ENCODE results near the gene RARB. TPM values are rescaled to one million over a fixed set of nuclear protein-coding genes. Genes with fewer than 3 reads are reported as not detected.

The RARB gene
- polyA plus RNA-seq, 1 donor (not counting 4 experiments of a cell fraction or from before 2014, with no cell fraction given), result 0.03 TPM

DNA sequence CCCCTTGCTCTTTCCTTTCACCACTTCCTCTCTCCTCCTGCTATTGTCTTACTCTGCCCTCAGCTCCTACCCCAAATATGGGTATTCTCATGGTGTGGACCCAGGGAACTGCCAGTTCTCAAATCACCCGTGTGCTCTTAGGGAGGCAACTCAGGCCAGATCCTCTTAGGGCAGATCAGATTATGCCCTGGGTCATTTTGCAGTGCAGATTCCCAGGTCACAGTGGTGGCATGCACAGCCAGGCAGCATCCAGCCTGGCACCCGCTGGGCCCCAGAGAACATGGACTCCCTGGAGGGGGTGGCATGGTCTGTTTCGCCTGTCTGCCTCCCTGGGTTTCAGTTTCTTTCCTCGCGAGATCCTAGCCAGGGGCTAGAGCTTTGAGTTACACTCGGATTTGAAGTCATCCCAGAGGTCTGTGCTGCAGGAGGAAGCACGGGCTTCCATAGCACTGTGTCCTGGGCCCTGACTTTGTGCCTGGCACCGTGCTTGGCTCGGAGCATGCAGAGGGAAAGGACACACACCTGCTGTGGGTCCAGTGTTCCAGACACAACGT is 140.5 kb downstream of the RARB start:
- H3K4me3 ChIP-seq (ENCODE audit: control insufficient read depth in 2 of 3, extremely low read depth in 1 of 3, insufficient read depth in 2 of 3, low read depth in 1 of 3, low read length in 3 of 3), result no peak overlapping the region
- FAIRE-seq, result no peak
- H4K20me1 ChIP-seq (ENCODE audit: control insufficient read depth, extremely low read depth, insufficient read depth, low read length), result no peaks in the 10 kb centered on the region
- DNase-seq (ENCODE audit: low read depth, low spot score), result no peak
- H3K9me1 ChIP-seq (ENCODE audit: control insufficient read depth, extremely low read depth, insufficient read depth, low read length), result no peaks in the 10 kb centered on the region
- H2AFZ ChIP-seq (ENCODE audit: control insufficient read depth, low read length), result no peak overlapping the region
- H3K36me3 ChIP-seq (ENCODE audit: control insufficient read depth in 2 of 2, extremely low read depth in 1 of 2, insufficient read depth in 2 of 2, low read length in 2 of 2), result no peaks in the 10 kb centered on the region
- TF ChIP-seq EZH2 (IDR thresholded peaks at IDR 0.05; ENCODE audit: low read length), result no peak
- TF ChIP-seq, protein P1, sequence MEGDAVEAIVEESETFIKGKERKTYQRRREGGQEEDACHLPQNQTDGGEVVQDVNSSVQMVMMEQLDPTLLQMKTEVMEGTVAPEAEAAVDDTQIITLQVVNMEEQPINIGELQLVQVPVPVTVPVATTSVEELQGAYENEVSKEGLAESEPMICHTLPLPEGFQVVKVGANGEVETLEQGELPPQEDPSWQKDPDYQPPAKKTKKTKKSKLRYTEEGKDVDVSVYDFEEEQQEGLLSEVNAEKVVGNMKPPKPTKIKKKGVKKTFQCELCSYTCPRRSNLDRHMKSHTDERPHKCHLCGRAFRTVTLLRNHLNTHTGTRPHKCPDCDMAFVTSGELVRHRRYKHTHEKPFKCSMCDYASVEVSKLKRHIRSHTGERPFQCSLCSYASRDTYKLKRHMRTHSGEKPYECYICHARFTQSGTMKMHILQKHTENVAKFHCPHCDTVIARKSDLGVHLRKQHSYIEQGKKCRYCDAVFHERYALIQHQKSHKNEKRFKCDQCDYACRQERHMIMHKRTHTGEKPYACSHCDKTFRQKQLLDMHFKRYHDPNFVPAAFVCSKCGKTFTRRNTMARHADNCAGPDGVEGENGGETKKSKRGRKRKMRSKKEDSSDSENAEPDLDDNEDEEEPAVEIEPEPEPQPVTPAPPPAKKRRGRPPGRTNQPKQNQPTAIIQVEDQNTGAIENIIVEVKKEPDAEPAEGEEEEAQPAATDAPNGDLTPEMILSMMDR (optimal IDR thresholded peaks at IDR 0.05 in 1 of 3, IDR thresholded peaks at IDR 0.05 in 1 of 3, conservative IDR thresholded peaks at IDR 0.05 in 1 of 3; ENCODE audit: extremely low read depth in 1 of 3, insufficient read depth in 2 of 3, low read length in 3 of 3), result no peak
- H3K9ac ChIP-seq (ENCODE audit: control insufficient read depth, extremely low read depth, insufficient read depth, low read length), result no peak overlapping the region
- no peaks in the 10 kb centered on the region for H3K27me3 ChIP-seq (ENCODE audit: control insufficient read depth, extremely low read depth, insufficient read depth, low read length)
- H3K4me1 ChIP-seq (ENCODE audit: control insufficient read depth, extremely low read depth, insufficient read depth, low read length), result no peaks in the 10 kb centered on the region
- dilution Hi-C loops (cut with MboI; ENCODE audit: extremely low pct_ligation_motif_present, low sequenced_read_pairs), result no loop called here
- no peaks in the 10 kb centered on the region for H3K9me3 ChIP-seq (ENCODE audit: control insufficient read depth, low read depth, low read length)
- H3K27ac ChIP-seq (ENCODE audit: control insufficient read depth, insufficient read depth, low read length), result no peak overlapping the region
- no peaks in the 10 kb centered on the region for H3K79me2 ChIP-seq (ENCODE audit: control insufficient read depth, insufficient read depth, low read length)
- no peak overlapping the region for H3K4me2 ChIP-seq (ENCODE audit: control insufficient read depth, extremely low read depth, insufficient read depth, low read depth, low read length)

DNA sequence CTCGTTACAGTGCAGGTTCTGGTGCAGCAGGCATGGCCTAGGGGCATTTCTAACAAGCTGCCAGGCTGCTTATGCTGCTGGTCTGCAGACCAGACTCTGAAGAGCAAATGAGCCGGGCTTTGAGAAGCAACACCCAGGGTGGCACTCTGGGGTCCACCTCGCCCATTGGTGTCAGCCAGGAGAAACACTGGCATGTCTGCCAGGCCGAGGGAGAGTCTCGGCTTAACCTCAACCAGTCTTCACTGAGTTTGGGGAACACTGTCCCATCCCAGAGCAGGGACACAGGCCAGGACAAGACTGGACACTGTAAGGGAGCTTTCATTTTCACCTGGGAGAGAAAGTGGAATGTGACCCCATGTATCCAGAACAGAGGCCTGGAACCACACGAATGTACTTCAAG is 143.2 kb downstream of the RARB start:
- FAIRE-seq, result no peak
- no peak for DNase-seq (ENCODE audit: low read depth, low spot score)
- Histone ChIP-seq H4K20me1 (ENCODE audit: control insufficient read depth, extremely low read depth, insufficient read depth, low read length) (no peaks in the 10 kb centered on the region), H3K36me3 (ENCODE audit: control insufficient read depth in 2 of 2, extremely low read depth in 1 of 2, insufficient read depth in 2 of 2, low read length in 2 of 2) (no peaks in the 10 kb centered on the region), H3K4me3 (ENCODE audit: control insufficient read depth in 2 of 3, extremely low read depth in 1 of 3, insufficient read depth in 2 of 3, low read depth in 1 of 3, low read length in 3 of 3) (no peak overlapping the region), H3K79me2 (ENCODE audit: control insufficient read depth, insufficient read depth, low read length) (no peaks in the 10 kb centered on the region), H3K9me1 (ENCODE audit: control insufficient read depth, extremely low read depth, insufficient read depth, low read length) (no peaks in the 10 kb centered on the region), H3K9ac (ENCODE audit: control insufficient read depth, extremely low read depth, insufficient read depth, low read length) (no peak overlapping the region), H3K27ac (ENCODE audit: control insufficient read depth, insufficient read depth, low read length) (no peak overlapping the region), H3K9me3 (ENCODE audit: control insufficient read depth, low read depth, low read length) (no peaks in the 10 kb centered on the region), H3K4me2 (ENCODE audit: control insufficient read depth, extremely low read depth, insufficient read depth, low read depth, low read length) (no peak overlapping the region), H3K4me1 (ENCODE audit: control insufficient read depth, extremely low read depth, insufficient read depth, low read length) (no peaks in the 10 kb centered on the region), H3K27me3 (ENCODE audit: control insufficient read depth, extremely low read depth, insufficient read depth, low read length) (no peaks in the 10 kb centered on the region), H2AFZ (ENCODE audit: control insufficient read depth, low read length) (no peak overlapping the region)
- dilution Hi-C loops (cut with MboI; ENCODE audit: extremely low pct_ligation_motif_present, low sequenced_read_pairs), result no loop called here
- TF ChIP-seq, protein P1 (optimal IDR thresholded peaks at IDR 0.05 in 1 of 3, IDR thresholded peaks at IDR 0.05 in 1 of 3, conservative IDR thresholded peaks at IDR 0.05 in 1 of 3; ENCODE audit: extremely low read depth in 1 of 3, insufficient read depth in 2 of 3, low read length in 3 of 3), result no peak
- no peak for TF ChIP-seq EZH2 (IDR thresholded peaks at IDR 0.05; ENCODE audit: low read length)
